Measurements from ENCODE around the gene RELL2.

DNA sequence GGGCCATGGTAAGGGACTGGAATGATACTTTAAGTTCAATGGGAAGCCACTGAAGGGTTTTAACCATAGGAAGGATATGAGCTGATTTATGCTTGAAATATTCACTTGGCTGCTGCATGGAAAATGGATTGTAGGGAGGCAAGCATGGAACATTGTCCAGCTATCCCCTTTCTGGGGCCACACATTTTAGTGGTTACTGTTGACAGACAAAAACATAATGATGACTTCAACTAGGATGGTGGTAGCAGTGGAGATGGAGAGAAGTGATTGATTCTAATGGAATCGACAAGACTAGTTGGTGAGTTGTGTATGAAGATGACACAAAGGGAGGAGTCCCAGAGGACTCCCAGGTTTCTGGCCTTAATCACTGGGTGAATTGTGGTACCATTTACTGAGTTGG lies 20.6 kb downstream of the RELL2 start:
- no peak for TF ChIP-seq EZH2phosphoT487 (IDR thresholded peaks at IDR 0.05; ENCODE audit: insufficient read depth, low read depth)
- no peak for TF ChIP-seq EZH2 (IDR thresholded peaks at IDR 0.05; ENCODE audit: insufficient read depth, poor library complexity, severe bottlenecking)

All from GM23248 (cell line).